ENCODE results near the gene CBFA2T2. TPM values are rescaled to one million over a fixed set of nuclear protein-coding genes. Genes with fewer than 3 reads are reported as not detected.

CBFA2T2 gene
- polyA plus RNA-seq, 1 donor (not counting 4 experiments of a cell fraction or from before 2014, with no cell fraction given) = 6.8 TPM

GRCh38 chr20:33645072-33645358, 155.1 kb downstream of the CBFA2T2 start:
- H3K9ac ChIP-seq (ENCODE audit: control insufficient read depth, extremely low read depth, insufficient read depth, low read length) = no peak overlapping the region
- dilution Hi-C loops (cut with MboI; ENCODE audit: extremely low pct_ligation_motif_present, low sequenced_read_pairs) = no loop called here
- H4K20me1 ChIP-seq (ENCODE audit: control insufficient read depth, extremely low read depth, insufficient read depth, low read length) = peaks cover 3% of the 10 kb centered on the region
- H3K4me3 ChIP-seq (ENCODE audit: control insufficient read depth in 2 of 3, extremely low read depth in 1 of 3, insufficient read depth in 2 of 3, low read depth in 1 of 3, low read length in 3 of 3) = no peak overlapping the region
- H3K4me1 ChIP-seq (ENCODE audit: control insufficient read depth, extremely low read depth, insufficient read depth, low read length) = peaks cover 19% of the 10 kb centered on the region
- no peak overlapping the region for H2AFZ ChIP-seq (ENCODE audit: control insufficient read depth, low read length)
- DNase-seq (ENCODE audit: low read depth, low spot score) = no peak
- H3K36me3 ChIP-seq (ENCODE audit: control insufficient read depth in 2 of 2, extremely low read depth in 1 of 2, insufficient read depth in 2 of 2, low read length in 2 of 2) = peaks cover 5 to 21% of the 10 kb centered on the region in 2 experiments
- no peak overlapping the region for H3K4me2 ChIP-seq (ENCODE audit: control insufficient read depth, extremely low read depth, insufficient read depth, low read depth, low read length)
- H3K79me2 ChIP-seq (ENCODE audit: control insufficient read depth, insufficient read depth, low read length) = no peaks in the 10 kb centered on the region
- H3K9me1 ChIP-seq (ENCODE audit: control insufficient read depth, extremely low read depth, insufficient read depth, low read length) = peaks cover 7% of the 10 kb centered on the region
- FAIRE-seq = no peak
- TF ChIP-seq, protein P1, sequence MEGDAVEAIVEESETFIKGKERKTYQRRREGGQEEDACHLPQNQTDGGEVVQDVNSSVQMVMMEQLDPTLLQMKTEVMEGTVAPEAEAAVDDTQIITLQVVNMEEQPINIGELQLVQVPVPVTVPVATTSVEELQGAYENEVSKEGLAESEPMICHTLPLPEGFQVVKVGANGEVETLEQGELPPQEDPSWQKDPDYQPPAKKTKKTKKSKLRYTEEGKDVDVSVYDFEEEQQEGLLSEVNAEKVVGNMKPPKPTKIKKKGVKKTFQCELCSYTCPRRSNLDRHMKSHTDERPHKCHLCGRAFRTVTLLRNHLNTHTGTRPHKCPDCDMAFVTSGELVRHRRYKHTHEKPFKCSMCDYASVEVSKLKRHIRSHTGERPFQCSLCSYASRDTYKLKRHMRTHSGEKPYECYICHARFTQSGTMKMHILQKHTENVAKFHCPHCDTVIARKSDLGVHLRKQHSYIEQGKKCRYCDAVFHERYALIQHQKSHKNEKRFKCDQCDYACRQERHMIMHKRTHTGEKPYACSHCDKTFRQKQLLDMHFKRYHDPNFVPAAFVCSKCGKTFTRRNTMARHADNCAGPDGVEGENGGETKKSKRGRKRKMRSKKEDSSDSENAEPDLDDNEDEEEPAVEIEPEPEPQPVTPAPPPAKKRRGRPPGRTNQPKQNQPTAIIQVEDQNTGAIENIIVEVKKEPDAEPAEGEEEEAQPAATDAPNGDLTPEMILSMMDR (optimal IDR thresholded peaks at IDR 0.05 in 1 of 3, IDR thresholded peaks at IDR 0.05 in 1 of 3, conservative IDR thresholded peaks at IDR 0.05 in 1 of 3; ENCODE audit: extremely low read depth in 1 of 3, insufficient read depth in 2 of 3, low read length in 3 of 3) = no peak
- no peak for TF ChIP-seq EZH2 (IDR thresholded peaks at IDR 0.05; ENCODE audit: low read length)
- no peaks in the 10 kb centered on the region for H3K27me3 ChIP-seq (ENCODE audit: control insufficient read depth, extremely low read depth, insufficient read depth, low read length)
- H3K9me3 ChIP-seq (ENCODE audit: control insufficient read depth, low read depth, low read length) = no peaks in the 10 kb centered on the region
- no peak overlapping the region for H3K27ac ChIP-seq (ENCODE audit: control insufficient read depth, insufficient read depth, low read length)

- Histone ChIP-seq H3K79me2 (ENCODE audit: control insufficient read depth, insufficient read depth, low read length) (no peaks in the 10 kb centered on the region), H3K4me1 (ENCODE audit: control insufficient read depth, extremely low read depth, insufficient read depth, low read length) (peaks cover 19% of the 10 kb centered on the region), H3K9me1 (ENCODE audit: control insufficient read depth, extremely low read depth, insufficient read depth, low read length) (peaks cover 7% of the 10 kb centered on the region), H2AFZ (ENCODE audit: control insufficient read depth, low read length) (no peak overlapping the region), H4K20me1 (ENCODE audit: control insufficient read depth, extremely low read depth, insufficient read depth, low read length) (peaks cover 3% of the 10 kb centered on the region), H3K27me3 (ENCODE audit: control insufficient read depth, extremely low read depth, insufficient read depth, low read length) (no peaks in the 10 kb centered on the region), H3K27ac (ENCODE audit: control insufficient read depth, insufficient read depth, low read length) (no peak overlapping the region), H3K4me2 (ENCODE audit: control insufficient read depth, extremely low read depth, insufficient read depth, low read depth, low read length) (no peak overlapping the region), H3K36me3 (ENCODE audit: control insufficient read depth in 2 of 2, extremely low read depth in 1 of 2, insufficient read depth in 2 of 2, low read length in 2 of 2) (peaks cover 5 to 18% of the 10 kb centered on the region in 2 experiments), H3K4me3 (ENCODE audit: control insufficient read depth in 2 of 3, extremely low read depth in 1 of 3, insufficient read depth in 2 of 3, low read depth in 1 of 3, low read length in 3 of 3) (no peak overlapping the region), H3K9me3 (ENCODE audit: control insufficient read depth, low read depth, low read length) (no peaks in the 10 kb centered on the region), H3K9ac (ENCODE audit: control insufficient read depth, extremely low read depth, insufficient read depth, low read length) (no peak overlapping the region)
- DNase-seq (ENCODE audit: low read depth, low spot score) = no peak
- FAIRE-seq = no peak
- dilution Hi-C loops (cut with MboI; ENCODE audit: extremely low pct_ligation_motif_present, low sequenced_read_pairs) = no loop called here
- TF ChIP-seq, protein P1 (optimal IDR thresholded peaks at IDR 0.05 in 1 of 3, IDR thresholded peaks at IDR 0.05 in 1 of 3, conservative IDR thresholded peaks at IDR 0.05 in 1 of 3; ENCODE audit: extremely low read depth in 1 of 3, insufficient read depth in 2 of 3, low read length in 3 of 3) = no peak
- TF ChIP-seq EZH2 (IDR thresholded peaks at IDR 0.05; ENCODE audit: low read length) = no peak
These were observed 155.5 kb downstream of the CBFA2T2 start for GRCh38 chr20:33645396-33645795.

Measured in keratinocyte (primary cell).